GM19397 (cell line): ENCODE data around the gene LSS.

Experiments used
- ATAC-seq: cut with Tn5 transposase; IDR thresholded peaks from one replicate; pipeline ENCODE4 v1.9.1; 2021; ENCODE audit warnings: mild to moderate bottlenecking, moderate library complexity; ENCODE audit not compliant: unreplicated experiment

The LSS gene

DNA sequence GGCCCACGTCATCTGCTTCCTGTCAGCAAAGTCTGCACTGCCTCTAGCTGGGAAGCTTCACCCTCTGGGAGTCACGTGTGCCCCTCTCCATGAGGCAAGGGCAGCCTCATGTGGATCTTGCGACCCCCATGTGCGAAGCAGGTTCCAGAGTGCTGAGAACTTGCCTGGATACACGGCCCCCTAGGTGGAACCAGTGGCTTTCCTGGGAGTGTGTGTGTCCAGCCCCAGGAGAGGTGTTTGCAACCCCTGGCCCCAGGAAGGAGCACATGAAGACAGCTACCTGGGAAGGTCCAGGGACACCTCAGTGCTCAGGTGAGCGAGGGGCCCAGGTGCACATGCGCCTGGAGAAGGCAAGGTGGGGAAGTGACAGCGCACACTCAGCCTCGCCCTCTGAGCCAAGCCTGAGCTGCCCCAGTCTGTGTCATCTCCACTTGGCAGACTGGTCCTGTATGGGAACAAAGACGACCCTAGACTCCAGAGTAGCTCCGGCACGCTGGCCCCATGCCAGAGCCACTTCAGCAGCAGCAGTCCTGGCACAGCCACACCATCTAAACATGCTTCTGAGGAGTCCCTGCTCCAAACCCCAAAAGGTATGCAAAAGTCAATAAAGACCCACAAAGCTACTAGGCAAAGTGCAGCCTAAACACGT lies 8.9 kb downstream of the LSS start:
- no peak for ATAC-seq

DNA sequence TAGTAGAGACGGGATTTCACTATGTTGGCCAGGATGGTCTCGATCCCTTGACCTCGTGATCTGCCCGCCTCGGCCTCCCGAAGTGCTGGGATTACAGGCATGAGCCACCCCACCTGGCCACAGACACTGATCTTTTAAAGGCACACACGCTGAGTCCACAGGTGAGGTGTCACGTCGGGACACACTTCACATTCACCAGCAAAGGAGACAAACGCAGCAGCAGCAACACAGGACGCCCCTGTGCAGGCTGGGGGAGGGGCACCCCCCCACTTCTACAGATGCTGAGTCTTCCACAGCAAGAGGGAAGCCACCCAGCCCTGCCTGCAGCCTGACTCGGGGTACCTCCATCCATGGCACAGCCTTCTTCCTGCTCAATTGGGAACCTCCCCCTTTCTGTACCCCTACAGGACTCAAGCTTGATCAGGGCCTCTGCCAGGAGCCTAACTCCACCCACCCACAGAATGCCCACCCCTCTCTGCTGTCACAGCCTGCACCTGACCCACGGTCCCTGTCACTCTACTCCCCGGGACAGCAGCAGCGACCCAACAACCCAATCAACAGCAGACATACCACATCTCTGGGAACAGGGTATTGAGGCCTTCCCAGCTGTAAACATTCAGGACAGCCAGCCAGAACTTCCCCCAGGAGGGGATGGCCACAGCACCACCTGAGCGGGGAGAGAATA lies 9.5 kb downstream of the LSS start:
- ATAC-seq = no peak

DNA sequence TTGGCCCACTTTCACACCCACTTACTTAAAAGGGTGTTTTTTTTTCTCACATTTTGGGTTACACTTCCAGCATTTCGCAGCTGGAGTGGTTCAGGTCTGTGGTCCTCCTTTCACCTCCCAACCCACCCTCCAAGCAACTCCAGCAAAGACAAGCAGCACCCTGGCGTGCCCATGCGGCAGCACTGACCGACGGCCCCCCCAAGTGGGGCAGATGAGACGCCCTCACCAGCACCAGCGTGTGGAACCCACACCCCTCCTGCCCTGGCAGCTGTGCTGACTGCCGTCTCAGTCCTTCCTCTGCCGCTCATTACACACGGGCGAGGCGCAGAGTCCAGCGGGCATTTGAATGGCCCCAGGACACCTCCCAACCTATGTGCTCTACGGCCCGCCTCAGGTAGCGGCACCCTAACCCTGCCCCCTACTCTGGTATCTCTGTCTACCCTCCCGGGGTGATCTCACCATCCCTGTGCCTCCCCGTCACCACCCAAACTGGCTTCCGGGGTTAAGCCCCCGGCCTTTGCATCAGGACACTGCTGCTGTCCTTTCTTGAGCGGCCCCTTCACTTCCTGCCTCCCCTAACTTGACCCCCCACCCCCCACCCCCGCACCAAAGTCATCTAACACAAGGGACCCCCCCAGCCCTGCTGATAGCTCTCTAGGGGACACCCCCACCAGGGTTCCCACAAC lies 10.9 kb downstream of the LSS start:
- ATAC-seq = no peak

DNA sequence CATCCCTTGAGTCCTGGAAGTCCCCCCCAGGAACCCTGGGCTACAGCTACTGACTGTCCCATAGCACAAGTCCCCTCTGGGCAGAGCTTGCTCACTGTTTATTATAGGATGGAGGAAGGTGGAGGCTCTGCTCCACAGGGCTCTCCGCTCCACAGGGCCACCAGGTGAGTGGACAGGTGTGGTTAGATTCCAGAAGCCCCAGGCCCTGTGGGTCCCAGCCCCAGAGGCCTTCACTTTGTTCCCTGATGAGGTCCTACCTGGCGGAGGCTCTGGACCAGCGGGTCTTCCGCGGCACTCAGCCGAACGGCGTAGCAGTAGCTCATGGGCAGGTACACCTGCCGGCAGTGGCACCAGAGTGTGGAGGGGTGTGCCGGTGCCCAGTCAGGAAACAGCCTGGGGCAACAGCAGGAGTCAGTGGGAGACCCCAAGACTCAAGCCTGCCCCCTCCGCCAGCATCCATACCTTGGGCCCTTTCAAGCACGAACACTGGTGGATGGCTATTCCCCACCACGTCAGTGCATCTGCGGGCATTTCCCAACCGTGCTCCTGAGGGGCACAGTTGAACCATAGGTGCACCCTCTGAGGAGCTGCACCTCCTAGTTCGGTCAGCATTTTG lies 12.3 kb downstream of the LSS start:
- ATAC-seq = no peak

DNA sequence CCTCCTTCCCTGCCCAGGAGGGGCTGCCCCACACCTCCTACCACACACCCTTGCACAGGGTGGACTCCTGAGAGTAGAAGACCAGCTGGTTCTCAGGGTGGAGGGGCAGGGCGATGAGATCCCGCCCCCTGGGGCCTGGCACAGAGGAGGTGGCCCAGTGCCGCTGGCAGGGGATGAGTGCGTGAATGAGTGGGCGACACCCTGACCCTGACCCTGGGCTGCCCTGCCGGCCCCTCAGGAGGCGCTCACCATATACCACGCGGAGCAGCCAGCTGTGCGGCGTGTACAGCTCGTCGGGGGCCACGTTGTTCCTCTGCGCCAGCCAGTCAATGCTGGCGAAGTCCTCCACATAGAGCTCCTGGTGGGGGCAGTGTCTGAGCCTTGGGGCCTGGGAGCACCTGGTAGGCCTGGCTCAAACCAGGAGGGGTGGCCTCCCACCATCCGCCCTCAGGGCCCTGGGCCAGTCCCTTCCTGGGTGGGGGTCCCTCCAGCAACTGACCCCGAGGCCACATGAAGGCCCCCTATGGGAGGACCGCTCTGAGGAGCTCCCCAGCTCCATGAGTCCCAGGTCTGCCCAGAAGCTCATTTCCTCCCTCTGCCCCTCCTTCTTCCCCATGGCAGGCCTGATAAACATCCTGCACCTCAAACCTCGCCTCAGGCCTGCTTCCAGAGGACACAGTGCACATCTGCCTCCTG lies 13.0 kb downstream of the LSS start:
- ATAC-seq = no peak

DNA sequence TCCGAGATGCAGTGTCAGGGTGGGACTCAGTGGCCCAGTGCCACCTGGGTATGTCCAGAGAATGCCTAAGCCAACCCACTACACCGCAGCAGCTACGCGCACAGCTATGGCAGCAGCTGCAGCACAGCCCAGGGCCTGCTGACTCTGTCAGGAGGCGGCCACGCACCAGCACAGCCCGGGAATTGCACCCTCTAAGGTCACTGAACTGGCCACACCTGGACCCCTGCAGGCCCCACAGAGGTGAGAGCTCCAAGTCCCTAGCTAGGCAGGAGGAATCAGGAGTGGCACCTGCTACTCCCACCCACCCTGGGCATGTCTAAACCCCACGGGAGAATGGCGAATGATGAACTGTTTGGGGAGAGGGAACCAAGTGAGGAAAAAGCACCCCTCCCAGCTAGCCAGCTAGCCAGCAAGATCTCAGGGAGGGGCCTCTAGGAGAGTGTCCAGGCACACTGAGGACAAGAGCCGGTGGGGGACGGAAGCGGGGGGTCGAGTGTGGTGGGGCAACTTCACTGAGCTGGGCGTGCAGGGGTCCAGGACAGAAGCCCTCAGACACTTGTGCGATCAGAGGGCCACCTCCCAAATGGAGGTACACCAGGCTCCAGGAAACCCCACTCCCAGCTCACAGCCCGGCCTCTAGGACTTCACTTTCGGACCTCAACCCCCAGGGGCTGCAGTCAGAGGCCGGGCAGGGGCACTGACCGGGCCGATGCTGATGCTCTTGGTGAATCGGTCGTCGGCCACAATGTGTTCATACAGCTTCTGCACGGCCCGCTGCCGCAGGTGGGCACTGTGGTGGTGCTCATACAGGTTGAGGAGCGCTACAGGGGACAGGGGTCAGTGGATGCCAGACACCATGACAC lies 13.9 kb downstream of the LSS start:
- ATAC-seq = no peak

DNA sequence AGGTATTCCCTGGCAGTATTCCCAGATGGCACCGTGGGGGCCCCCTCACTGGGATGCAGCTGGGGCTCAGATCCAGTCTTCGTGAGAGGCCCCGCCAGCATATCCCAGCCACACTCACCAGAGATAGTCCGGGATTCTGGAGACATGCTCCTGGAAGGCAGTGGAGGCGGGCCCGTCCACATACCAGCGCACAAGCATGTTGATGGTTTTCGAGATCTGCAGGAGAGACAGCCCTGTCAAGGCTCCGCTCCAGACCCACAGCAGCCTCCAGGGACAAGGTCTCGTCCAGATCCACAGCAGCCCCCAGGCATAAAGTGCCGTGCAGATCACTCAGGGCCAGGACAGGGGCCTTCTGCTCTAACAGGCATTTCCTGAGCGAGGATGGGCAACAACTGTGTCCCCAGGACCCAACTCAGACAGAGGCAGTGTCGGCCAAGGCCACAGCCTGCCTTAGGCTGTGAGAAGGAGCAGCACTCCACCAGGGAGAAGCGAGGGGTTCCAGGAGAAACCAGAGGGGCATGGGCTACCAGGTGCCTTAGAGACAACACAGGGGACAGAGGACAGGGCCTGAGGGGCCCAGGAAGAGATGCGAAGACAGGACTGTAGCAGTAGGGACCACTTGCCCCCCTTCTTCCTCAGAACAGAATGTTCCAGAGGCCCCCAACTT lies 14.8 kb downstream of the LSS start:
- no peak for ATAC-seq

DNA sequence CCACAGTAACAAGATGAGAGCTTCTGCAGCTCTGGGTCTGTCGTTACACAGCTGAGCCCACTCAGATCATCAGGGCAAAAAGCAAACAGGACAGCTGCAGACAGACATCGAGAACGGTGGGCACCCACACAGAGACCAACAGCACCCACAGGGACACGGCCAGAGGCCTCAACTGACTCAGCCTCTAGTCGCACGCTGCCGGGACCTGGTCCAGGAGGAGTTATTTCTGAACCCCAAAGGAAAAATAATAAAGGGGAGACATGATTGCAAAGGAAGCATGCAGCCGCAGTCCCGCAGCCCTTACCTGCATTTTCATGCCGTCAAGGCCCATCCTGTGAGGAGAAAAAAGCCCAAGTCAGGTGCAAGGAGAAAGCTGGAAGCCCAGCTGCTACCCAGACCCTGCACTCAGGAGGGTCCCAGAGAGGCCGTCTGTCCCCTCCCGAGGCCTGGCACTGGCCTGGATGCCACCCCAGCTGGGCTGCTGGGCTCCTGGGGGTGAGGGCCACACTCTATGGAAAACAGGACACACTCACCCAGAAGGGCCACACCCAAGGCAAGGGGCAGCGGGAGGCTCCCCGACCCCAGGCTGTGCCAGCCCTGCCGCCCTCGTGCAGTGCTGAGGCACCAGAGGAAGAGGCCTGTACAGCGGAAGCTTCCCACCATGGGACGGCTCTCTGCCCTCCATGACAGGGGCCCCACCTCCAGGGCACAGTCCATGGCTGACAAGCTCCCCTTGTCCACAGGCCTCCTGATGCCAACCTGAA lies 15.7 kb downstream of the LSS start:
- ATAC-seq = no peak

DNA sequence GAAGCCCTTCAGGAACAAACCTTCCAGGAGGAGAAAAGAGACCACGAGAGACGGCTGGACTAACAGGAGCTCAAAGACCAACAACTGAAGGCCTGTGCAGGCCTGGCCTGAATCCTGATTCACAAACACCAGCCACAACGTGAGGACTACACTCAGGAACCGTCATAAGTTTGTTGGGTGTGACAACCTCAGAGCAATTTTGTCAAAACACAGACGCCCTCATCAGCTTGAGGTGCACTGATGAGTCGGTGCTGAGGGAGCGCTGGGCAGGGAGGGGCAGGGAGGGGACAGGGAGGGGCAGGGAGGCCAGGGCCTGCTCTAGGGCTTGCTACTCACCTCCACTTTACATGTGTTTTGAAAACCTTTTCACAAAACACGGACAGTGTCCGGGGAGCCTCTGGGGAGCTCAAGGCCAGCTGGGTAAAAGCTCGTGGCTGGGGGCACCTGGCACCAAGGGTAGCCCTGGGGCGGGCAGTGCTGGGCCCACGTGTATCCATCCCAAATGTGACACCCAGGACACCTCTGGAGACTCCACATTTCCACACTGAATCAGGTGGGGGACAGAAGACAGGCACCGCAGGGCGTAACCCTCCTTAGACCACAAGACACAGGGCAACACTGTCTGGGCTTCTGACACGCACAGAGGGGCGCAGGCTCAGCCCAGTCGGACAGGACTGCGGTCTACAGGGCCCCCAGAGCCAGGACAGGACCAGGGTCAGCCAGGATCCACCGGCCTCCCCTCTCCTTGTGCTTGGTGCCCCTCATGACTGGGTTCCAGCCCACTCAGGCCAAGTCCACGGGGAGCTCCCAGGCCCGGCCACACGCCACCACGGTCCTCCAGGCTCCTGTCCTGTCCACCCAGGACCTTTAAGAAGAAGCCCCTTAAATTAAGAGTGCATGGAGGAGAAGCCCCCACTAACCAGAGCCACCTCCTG lies 16.5 kb downstream of the LSS start:
- ATAC-seq = no peak

DNA sequence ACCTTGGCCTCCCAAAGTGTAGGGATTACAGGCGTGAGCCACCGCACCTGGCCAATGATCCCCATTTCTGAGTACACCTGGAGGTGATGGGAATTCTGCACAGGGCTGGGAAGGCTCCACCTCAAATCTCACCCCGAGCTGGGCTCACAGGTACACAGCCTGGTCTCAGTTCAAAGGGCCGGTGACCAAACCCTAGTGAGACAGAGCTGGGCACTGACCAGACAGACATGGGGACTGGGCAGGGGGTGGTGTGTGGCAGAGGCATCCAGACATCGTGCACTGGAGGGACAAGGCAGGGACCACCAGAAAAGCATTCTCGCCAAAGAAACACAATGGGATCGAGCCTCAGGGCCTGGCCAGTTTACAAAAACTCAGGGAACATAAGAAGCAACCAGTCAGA lies 17.2 kb downstream of the LSS start:
- ATAC-seq = no peak

DNA sequence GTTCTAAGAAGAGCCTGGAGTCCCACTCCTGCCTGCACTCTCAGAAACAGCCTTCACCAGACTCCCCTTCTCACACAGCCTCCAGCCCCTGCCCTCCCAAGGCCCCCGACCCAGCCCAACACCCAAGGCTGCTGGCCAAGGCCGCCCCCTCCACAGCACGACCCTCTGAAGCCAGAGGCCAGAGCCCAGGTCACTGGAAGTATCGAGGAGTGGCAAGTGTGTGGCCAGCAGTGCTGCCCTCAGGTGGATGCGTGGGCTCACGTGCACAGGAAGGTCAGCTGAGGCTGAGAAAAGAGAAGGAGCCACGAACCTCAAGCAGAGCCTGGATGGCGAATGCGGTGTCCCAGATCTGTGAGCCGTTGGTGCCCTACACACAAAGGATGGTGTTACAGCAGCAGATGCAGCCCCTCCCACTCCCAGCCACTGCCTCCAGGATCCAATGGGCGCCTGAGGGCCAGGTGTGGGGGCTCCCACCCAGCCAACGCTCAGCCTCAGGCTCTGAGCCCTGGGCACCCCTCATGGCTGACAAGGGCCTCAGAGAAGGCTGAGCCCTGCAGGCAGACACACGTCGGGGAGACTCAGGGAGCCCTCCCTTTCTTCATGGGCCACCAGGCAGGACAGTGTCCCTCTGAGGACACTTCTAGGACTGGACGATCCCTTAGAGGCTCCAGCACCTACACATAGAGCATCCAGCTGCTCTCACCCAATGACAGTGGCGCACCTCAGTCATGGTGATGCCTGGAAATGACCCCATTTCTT lies 18.0 kb downstream of the LSS start:
- no peak for ATAC-seq

DNA sequence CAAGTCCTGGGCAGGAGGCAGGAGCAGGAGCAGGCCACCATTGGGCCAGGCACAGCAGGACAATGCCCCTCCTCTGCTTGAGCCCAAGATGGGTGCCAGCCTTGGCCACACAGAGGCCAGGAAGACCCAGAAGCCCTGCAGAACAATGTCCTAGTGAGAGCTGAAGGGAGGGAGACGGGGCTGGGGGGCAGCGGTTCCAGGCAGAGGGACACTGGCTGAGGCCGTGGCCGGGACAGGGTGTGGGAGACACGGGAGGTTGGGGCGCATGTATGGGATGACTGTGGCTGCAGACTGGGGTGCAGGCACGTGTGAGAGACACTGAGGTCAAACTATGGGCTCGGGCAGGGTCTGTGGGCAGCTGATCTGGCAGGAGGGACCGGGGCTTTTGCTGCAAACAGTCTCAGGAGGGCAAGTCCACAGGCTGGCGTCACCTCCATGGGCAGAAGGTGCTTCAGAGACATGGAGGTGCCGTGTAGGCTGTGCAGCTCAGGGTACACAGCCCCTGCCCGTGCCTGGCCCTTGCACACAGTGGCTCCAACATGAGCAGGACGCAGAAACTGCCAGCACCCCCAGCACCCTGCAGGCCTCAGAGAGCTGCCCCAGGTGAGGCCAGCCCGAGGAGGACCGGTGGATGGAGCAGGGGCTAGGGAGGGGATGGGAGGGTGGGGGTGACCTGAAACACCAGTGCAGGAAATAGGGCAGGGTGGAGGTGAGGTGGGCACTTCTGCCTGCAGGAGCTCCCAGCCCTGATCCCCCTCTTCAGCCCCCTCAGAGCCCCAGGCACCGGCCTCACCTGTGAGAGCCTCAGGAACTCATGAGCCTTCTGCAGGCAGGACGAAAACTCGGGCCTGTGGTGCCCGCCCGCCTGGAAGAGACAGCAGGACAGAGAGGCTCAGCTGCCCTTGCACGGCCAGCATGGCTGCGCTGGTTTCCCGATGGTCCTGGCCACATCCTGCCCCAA lies 19.5 kb downstream of the LSS start:
- no peak for ATAC-seq

DNA sequence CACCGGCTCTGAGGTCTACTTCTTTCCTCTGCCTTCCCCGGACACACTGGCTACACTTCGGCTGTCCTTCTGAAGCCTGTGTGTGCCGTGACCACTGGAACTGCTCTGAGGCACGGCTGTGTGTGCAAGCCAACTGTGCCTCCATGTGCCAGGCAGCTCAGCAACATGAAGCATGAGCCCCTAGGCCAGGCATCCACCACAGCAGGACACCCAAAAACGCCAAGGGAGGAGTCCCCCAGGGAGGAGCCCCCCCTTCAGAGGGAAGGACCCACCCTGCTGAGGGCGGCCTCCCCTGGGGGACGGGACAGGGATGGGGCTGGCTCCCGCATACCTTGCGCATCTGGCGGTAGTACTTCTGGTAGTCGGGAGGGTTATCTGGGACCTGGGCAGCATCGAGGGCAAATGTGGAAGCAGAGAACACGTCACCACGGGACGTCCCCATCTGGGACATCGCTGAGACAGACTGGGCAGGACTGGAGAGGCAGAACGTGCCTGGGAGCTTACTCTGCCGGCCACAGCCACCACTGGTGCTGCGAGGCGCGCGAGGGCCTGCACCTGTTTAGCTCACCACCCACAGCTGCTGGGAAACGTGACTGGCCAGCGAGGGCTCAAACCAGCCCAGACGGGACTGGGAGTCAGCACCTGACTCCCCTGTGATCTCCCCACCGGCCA lies 20.5 kb downstream of the LSS start:
- no peak for ATAC-seq

DNA sequence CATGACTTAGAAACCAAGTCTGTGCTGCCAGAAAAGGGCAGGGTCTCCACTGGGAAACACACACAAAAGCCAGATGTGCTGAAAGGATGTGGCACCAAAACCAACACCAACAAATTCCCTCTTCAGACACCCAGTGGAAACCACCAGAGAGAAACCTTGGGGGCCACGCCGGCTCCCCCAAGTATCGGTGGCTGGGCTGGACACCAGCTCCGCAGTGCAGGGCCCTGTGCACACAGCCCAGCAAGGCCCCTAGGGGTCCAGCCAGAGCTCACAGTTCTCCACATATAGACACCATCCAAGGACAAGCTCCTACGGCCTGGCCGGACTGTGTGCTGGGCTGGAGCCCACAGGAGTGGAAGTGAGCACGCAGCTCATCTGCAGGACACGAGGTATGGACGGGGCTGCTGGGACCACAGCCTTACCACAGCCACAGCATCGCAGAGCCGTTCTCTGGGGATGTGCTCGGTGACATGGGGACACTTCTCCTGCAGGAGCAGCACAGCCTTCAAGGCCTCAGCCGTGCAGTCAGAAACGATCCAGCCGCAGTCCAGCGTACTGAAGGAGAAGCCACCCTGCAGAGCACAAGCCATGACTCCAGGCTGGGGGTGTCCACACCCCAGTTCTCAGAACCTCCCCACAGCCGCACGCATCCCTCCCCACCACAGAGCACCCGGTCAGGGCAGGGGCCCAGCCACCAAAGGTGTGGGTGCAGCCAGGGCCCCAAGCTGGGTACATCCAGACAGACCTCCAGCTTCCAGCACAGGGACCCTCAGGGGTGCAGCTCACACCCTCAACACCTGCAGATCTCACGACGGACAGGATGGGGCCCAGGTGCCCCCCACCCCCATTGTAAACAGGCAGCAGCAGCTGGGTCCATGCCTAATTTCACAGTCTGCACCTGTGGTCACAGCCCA lies 21.3 kb downstream of the LSS start:
- ATAC-seq = no peak
